HFFc6 (cell line): Measurements from ENCODE around the gene DNAJB5. TPM values are rescaled to one million over a fixed set of nuclear protein-coding genes. Genes with fewer than 3 reads are reported as not detected.

Experiments used
- DNase-seq: peaks from one replicate; pipeline ENCODE4 v3.0.0-alpha.2; 2018
- H3K27ac Mint-ChIP-seq: 2 replicates; pipeline ENCODE4 v1.8.0; 2020; ENCODE audit warnings: mild to moderate bottlenecking, mixed read lengths
- H3K27me3 Mint-ChIP-seq: 2 replicates; pipeline ENCODE4 v1.8.0; 2021; ENCODE audit warnings: mild to moderate bottlenecking, moderate library complexity, mixed read lengths; ENCODE audit not compliant: insufficient read depth
- H3K36me3 Mint-ChIP-seq: 2 replicates; pipeline ENCODE4 v1.8.0; 2021; ENCODE audit warnings: low read depth, mixed read lengths
- H3K4me1 Mint-ChIP-seq: 2 replicates; pipeline ENCODE4 v1.8.0; 2020; ENCODE audit warnings: low read depth, mixed read lengths
- H3K4me3 Mint-ChIP-seq: 2 replicates; pipeline ENCODE4 v1.8.0; 2020; ENCODE audit warnings: mild to moderate bottlenecking, moderate library complexity, mixed read lengths
- H3K9me3 Mint-ChIP-seq: 2 replicates; pipeline ENCODE4 v1.8.0; 2020; ENCODE audit warnings: mild to moderate bottlenecking, mixed read lengths
- total RNA-seq, 6 experiments: library from RNA; stranded (reverse); fragmentation: NEBNext Ultra II Directional; extraction: Animal tissue kit (Norgen Biotek cat#: 25700); gene quantifications; 2 replicates in 1 of 6; 3 replicates in 5 of 6; pipeline ENCODE4 v1.2.3, GENCODE V29; 2021
- TF ChIP-seq, protein P1 (sequence below): fragments of 200-600 bp; sonication (generic); IDR thresholded peaks from 2 replicates; pipeline ENCODE4 v1.5.0; 2021; ENCODE audit warnings: antibody characterized with exemption, mild to moderate bottlenecking

The DNAJB5 gene
- total RNA-seq, 6 experiments from 2014 or later: 12.2 to 19.9 (median 16.3) TPM

DNA sequence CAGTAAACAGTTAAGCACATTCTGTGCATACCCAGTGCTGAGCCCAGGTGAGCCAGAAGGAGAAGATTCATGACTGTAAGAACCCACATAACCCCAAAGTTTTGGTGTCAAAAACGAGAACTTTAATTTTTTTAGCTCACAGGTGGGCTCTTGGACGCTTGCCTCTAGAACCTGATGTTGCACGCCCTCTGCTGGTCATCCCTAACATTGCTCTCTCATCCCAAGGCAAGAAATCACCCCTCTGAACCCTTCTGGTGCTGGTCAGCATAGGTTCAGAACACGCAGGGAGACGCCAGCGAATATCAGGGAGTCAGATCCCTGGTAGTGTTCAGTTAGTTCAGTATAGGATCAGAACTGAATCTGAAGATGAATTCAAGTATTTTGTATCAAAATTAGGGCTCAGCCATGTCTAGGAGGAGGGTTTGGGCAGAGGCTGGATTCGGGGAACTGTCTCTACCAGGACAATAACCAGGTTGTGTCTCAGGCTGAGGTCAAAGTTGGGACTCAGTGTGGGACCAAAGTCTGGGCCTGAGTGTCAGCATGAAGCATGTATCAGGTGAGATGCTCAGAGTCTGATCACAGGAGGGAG lies 4.1 kb upstream of the DNAJB5 start:
- Mint-ChIP-seq H3K4me1 (peaks cover 28% of the 10 kb centered on the region), H3K4me3 (no peak overlapping the region), H3K27me3 (peaks cover 18% of the 10 kb centered on the region), H3K9me3 (no peaks in the 10 kb centered on the region), H3K36me3 (no peaks in the 10 kb centered on the region), H3K27ac (no peak overlapping the region)
- TF ChIP-seq, protein P1, sequence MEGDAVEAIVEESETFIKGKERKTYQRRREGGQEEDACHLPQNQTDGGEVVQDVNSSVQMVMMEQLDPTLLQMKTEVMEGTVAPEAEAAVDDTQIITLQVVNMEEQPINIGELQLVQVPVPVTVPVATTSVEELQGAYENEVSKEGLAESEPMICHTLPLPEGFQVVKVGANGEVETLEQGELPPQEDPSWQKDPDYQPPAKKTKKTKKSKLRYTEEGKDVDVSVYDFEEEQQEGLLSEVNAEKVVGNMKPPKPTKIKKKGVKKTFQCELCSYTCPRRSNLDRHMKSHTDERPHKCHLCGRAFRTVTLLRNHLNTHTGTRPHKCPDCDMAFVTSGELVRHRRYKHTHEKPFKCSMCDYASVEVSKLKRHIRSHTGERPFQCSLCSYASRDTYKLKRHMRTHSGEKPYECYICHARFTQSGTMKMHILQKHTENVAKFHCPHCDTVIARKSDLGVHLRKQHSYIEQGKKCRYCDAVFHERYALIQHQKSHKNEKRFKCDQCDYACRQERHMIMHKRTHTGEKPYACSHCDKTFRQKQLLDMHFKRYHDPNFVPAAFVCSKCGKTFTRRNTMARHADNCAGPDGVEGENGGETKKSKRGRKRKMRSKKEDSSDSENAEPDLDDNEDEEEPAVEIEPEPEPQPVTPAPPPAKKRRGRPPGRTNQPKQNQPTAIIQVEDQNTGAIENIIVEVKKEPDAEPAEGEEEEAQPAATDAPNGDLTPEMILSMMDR: peak; percentile 96
- DNase-seq: peak; percentile 25

DNA sequence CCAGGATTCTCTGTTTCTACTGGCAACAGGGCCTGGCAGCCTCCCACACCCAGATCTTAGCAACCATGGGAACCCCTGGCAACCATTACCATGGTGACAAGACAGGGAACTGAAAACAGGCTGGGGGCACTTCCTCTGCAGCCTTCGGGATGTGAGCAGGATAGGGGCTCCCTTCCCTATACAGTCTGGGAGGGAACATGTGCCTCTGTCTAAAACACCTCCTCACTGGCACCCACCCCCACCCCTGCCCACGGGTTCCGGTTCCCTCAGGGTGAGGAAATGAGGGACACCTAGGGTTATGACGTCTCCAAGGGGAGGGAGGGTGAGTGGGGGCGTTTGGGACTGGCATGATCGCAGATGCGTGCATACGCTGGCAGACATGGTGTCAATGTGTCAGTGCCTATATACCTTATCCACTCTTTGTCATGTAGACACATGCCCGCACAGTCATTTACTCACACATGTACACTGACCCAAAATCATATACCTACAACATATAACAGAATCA lies 3.0 kb upstream of the DNAJB5 start:
- Mint-ChIP-seq H3K36me3 (peaks cover 6% of the 10 kb centered on the region; the same call in 1 of the 2 replicates), H3K27ac (peak overlapping the region; percentile 50; the same call in 1 of the 2 replicates), H3K27me3 (peaks cover 16% of the 10 kb centered on the region), H3K9me3 (no peaks in the 10 kb centered on the region), H3K4me3 (no peak overlapping the region), H3K4me1 (peaks cover 40% of the 10 kb centered on the region)
- TF ChIP-seq, protein P1: no peak
- no peak for DNase-seq

DNA sequence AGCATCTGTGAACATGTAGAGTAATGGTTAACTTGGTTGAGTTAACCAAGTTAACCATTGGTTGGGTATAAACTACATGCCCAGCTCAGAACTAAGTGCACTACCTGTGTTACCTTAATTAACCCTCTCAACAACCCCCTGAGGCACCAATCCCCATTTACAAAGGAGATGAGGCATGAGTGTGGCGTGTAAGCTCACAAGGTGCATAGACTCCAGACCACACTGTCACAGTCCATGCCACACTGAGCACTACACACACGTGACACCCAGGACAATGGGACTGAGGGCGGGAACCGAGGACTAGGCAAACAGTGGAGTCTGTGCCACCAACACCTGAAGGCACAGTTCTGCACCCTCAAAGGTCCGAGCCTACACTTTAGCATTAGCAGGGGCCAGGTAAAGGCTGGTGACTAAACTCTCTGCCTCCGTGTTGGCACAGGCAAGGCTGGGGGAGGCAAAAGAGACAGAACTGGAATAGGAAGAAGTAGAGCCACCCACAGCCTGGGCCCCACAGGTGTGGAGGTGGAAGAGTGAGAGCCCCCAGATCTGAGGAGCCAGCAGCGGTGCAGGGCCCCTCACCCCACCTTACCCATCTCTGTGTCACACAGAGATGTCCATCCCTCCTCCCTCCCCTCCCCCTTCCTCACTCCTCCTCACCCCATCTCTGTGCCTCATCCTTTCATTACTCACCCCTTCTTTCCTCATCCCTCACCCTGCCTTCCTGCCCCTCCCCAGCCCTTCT lies 2.2 kb upstream of the DNAJB5 start:
- TF ChIP-seq, protein P1: no peak
- Mint-ChIP-seq H3K9me3 (no peaks in the 10 kb centered on the region), H3K36me3 (peaks cover 6% of the 10 kb centered on the region; the same call in 1 of the 2 replicates), H3K4me3 (no peak overlapping the region), H3K4me1 (peaks cover 47% of the 10 kb centered on the region), H3K27ac (no peak overlapping the region; the same call in none of the 2 replicates), H3K27me3 (peaks cover 12% of the 10 kb centered on the region)
- no peak for DNase-seq

DNA sequence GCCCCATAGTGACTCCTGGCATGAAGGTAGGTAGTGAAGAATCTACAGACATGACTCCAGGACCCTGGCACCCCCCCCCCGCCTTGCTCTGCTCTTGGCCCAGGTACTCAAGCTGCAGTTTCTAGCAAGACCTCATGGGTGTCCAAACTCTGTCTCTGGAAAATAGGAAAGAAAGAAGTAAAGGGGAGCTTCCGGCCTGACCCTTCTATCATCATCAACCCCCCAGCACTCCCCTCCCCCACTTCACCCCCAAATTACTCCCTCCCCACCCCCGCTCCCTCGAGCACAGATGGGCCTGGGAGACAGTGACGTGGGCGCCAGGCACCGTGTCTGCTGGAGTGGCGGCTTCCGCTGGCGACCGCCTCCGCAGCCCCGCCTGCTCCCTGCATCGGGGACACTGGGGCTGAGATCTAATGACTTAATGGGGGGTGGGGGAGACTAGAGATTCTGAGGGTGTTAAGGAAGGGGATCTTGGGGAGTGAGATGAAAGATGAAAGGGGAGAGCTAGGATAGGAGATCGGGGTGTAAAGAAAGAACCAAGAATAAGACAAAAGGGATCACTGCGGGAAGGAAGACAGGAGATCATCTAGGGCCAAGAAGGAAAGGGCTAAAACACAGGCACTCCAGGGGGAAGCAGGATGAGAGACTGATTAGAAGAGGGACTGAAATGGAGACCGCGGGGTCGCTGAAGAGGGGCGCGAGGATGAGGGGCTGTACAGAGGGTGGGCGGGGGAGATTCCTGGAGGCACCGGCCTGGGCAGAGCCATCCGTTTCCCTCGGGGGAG lies 1.1 kb upstream of the DNAJB5 start:
- no peak for DNase-seq
- peaks cover 58% of the 10 kb centered on the region for H3K4me1 Mint-ChIP-seq
- H3K27me3 Mint-ChIP-seq: peaks cover 12% of the 10 kb centered on the region

More for the DNA sequence above, 1.1 kb upstream of the DNAJB5 start:
- Mint-ChIP-seq H3K9me3 (no peaks in the 10 kb centered on the region), H3K4me3 (peak overlapping the region; percentile 86), H3K27ac (peak overlapping the region; percentile 89), H3K36me3 (peaks cover 14% of the 10 kb centered on the region)
- TF ChIP-seq, protein P1: no peak; the same call in 1 of the 2 replicates
